GM18951 (cell line): Measurements from ENCODE around the gene TEKTIP1.

Source experiments
- POLR2A ChIP-seq: IDR thresholded peaks from 4 replicates; pipeline ENCODE4 v1.6.1; 2011; ENCODE audit warnings: mild to moderate bottlenecking; ENCODE audit not compliant: insufficient read length, insufficient read depth; ENCODE audit errors: extremely low read depth
- in situ Hi-C: fragments of 300-500 bp; cut with MboI; formaldehyde crosslinking; loops from one replicate; pipeline ENCODE4 v1.12.0; 2022; ENCODE audit warnings: low sequenced_read_pairs, mixed read lengths, inconsistent platforms; ENCODE audit not compliant: unreplicated experiment

The TEKTIP1 gene

DNA sequence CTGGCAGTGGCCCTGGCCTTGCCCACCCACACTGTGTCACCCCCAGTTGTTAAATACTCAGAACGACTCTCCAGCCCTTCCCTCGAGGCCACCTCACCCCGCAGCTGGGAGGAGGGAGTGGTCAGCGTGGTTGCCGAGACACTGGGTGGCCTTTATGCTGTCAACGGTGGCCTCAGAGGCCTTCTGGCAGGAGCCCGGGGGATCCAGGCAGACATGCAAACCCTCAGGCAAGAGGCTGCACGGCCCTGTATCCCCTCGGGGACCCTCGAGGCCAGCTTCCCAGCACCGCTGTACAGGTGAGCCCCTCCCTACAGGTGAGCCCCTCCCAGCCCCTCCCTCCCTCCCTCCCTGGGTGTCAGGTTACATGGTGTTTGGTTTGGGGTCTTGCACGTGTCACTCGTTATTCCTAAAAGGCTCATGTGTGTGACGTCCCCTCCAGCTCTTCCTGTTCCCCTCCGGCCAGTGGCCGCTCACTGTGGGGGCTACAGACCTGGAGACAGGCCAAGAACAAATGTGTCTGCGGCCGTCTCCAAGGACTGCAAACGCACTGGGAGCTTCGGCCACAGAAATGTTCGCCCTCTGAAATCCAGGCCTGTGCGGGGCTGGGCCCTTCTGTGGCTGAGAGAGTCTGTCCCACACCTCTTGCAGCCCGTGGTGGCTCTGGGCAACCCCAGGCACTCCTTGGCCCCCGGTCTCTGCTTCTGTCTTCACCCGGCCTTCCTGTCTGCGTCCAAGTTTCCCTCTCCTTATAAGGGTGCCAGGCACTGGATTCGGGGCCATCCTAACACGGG lies at the start of gene TEKTIP1:
Gene TEKTIP1, plus strand, starts transcription at position 210 of the 791 bp plus-strand sequence. Its CDS starts 4 bp downstream, at position 214.
- TF ChIP-seq POLR2A, result no peak
- in situ Hi-C loops, result no loop called here

DNA sequence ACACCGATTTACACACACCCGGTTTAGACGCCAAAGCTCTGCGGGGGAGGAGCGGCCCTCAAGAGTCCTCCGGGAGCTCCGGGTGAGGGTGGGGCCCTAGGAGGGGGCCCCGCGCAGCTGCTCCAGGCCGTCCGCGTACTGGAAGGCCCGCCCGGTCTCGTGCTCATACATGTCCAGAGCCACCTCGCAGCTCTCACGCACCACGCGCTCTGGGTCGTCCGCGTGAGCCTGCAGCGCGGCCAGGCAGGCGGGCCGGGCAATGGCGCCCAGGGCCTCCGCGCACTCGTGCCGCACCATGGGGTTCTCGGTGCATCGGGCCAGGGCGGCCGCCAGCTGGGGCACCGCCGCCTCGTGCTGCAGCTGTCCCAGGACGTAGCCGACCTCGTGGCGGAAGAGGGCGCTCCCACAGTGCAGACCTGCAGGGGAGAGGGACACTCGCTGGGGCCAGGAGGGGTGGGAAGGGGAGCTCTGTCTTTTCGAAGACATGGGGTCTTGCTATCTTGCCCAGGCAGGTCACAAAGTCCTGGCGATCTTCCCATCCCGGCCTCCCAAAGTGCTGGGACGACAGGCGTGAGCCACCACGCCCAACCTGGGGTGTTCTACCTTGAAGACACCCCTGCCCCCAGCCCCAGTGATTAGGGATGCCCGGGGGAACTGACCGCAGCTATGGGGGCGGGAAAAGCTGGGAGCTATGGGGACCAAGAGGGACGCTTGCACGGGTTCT lies 47.4 kb upstream of the TEKTIP1 start:
- TF ChIP-seq POLR2A, result no peak
- in situ Hi-C loops, result no loop called here

DNA sequence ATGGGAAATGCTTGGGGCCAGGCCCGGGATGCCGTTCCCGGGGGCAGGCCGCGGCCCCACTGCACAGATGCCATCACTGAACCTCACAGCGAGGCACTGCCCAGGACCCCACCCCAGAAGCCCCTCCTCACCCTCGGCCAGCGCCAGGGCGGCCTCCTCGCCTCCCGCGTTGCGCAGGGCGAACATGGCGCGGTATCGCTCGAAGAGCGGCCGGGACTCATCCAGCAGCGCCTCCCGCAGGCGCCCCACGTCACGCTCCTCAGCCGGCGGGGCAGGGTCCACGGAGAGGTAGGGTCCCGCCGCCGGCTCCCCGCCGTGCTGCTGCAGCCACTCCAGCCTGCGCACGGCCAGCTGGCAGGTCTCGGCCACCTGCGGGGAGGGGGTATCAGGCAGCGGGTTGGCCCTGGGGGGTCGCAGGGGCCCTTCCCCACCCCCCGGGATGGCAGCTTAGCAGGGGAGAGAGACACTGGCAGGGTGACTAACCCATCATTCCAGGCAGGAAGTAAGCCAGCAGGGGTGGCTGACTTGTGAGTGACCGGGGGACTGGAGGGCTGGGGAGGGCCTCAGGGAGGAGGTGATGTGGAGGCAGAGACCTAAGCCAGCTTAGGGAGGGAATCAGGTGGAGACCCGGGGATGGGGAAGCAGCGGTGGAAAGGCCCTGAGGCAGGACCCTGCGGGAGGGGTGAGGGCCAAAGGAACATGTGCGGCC lies 46.7 kb upstream of the TEKTIP1 start:
- TF ChIP-seq POLR2A, result no peak
- in situ Hi-C loops, result no loop called here

- TF ChIP-seq POLR2A, result no peak
- in situ Hi-C loops, result no loop called here
These were observed 46.1 kb upstream of the TEKTIP1 start for GRCh38 chr19:3492919-3493318.

- no peak for TF ChIP-seq POLR2A
- in situ Hi-C loops, result no loop called here
These were observed 45.3 kb upstream of the TEKTIP1 start for GRCh38 chr19:3493651-3494050.

GRCh38 chr19:3494051-3494450 lies 44.9 kb upstream of the TEKTIP1 start:
- TF ChIP-seq POLR2A, result no peak
- in situ Hi-C loops, result no loop called here

GRCh38 chr19:3494559-3494958 lies 44.4 kb upstream of the TEKTIP1 start:
- no peak for TF ChIP-seq POLR2A
- in situ Hi-C loops, result no loop called here

DNA sequence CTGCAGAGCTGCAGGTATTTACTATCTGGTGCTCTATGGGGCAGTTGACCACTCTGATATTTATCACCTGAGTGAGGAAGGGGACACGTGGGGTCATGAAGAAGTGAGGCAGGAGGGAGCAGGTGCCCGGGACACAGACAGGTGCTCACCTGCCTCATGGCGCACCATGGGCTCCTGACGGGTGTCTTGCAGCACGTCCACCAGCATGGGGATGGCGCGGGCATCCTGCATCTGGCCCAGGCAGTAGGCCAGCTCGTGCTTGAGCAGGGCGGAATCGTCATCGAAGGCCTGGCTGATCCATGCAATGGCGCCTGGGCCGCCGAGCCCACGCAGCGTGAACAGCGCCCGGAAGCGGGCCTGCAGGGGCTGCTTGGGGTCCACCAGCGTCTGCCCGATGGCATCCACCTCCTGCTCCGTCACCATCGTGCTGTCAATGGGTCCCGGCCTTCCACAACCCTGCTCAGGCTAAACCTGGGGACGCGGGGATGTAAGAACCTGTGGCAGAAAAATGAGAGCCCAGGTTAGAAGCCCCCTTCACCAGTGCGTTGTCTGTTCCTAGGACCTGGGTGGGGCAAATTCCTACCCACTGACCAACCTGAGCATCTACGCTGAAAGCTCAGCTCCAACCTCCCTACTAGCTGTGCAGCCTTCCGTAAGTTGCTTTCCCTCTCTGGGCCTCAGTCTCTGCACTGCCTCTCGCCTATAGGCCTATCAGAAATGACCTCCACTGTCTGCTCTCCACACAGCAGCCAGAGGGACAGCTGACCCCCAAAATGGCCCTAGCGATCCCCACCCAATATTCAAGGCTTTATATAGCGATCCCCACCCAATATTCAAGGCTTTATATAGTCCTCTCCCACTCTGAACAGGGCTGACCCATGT lies 42.3 kb upstream of the TEKTIP1 start:
- TF ChIP-seq POLR2A, result no peak
- in situ Hi-C loops, result no loop called here

DNA sequence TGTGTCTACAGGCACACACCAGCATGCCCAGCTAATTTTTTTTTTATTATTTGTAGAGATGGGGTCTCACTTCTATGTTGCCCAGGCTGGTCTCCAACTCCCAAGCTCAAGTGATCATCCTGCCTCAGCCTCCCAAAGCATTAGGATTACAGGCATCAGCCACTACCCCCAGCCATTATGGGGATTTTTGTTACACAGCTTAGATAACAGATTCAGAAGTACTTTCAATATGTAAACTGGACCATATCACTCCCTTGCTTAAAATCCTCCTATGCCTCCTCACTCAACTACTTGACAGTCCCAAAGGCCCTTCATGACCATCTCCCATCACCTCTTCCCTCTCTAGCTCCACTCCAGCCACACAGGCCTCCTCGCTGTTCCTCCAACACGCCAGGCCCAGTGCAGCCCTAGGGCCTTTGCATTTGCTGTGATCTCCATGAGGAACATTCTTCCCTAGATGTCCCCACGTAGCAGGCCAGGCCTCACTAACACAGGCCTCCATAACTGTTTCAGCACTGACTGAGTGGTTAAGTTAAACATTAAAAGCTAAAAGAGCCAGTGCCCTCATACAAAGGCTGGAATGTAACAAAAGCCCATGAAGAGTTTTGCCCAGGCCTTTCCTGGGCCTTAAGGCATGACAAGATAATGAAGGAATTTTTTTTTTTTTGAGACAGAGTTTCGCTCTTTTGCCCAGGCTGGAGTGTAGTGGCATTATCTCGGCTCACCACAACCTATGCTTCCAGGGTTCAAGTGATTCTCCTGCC lies 41.0 kb upstream of the TEKTIP1 start:
- in situ Hi-C loops, result no loop called here

GRCh38 chr19:3499738-3500428 lies 39.1 kb upstream of the TEKTIP1 start:
- no peak for TF ChIP-seq POLR2A
- in situ Hi-C loops, result no loop called here

More for the DNA sequence above, 41.0 kb upstream of the TEKTIP1 start:
- no peak for TF ChIP-seq POLR2A

DNA sequence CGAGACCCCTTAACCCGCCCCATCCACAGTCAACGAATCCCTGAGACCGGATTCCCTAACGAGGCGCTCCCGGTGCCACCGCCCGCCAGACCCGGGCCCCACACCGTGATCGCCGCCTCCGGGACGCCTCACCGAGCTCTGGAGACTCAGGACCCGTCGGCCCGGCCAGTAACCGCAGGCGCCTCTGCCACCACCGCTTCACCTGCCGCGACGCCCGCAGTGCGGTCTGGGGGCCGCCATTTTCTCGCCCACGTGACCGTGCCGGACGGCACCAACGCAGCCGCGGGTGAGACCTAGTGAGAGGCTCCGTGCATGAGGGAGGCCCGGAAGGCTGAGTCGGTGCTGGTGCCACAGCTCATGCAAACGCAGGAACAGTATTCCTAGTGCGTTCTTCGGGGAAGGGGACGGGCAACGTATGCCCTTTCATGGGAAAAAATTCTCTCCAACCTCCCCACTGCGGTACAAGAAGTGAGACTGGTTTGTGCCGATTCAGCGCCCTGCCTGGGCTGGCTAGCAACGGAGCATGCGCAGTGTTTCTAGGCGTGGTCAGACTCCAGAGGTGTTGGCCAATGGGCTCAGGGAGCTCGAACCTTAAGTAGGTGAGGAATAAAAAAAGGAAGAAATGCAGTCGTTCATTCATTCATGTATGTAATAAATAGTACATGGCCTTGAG lies 38.4 kb upstream of the TEKTIP1 start, which contains the start of gene DOHH:
Gene DOHH, minus strand, starts transcription at position 246 of the 673 bp plus-strand sequence. CDS start 3,860 bp downstream, outside the sequence.
- in situ Hi-C loops, result no loop called here
- TF ChIP-seq POLR2A, result peak; percentile 87

DNA sequence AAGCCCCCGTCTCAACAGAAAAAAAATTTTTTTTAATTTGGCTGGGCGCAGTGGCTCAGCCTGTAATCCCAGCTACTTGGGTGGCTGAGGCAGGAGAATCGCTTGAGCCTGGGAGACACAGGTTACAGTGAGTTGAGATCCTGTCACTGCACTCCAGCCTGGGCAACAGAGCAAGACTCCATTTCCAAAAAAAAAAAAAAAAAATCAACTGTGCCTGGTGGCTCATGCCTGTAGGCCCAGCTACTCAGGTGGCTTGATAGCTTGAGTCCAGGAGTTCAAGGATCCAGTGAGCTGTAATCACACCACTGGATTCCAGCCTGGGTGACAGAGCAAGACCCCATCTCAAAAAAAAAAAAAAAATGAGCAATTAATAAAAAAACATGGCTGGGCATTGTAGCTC lies 37.2 kb upstream of the TEKTIP1 start:
- in situ Hi-C loops, result no loop called here
- TF ChIP-seq POLR2A, result no peak
